GM23248 (cell line): ENCODE data around the gene COL9A1. TPM values are rescaled to one million over a fixed set of nuclear protein-coding genes. Genes with fewer than 3 reads are reported as not detected.

Experiments used
- DNase-seq: peaks from one replicate; pipeline ENCODE4 v3.0.0-alpha.2; 2015
- H2AFZ ChIP-seq: fragments of 200-600 bp; sonication (generic); 2 replicates; pipeline ENCODE4 v1.6.1; 2016; ENCODE audit warnings: antibody characterized with exemption
- H3F3A ChIP-seq: fragments of 200-600 bp; sonication (generic); 2 replicates; pipeline ENCODE4 v1.6.1; 2016; ENCODE audit warnings: mild to moderate bottlenecking, antibody characterized with exemption, mixed run types; ENCODE audit not compliant: insufficient read depth
- H3K27ac ChIP-seq: fragments of 200-600 bp; sonication (generic); 2 replicates; pipeline ENCODE4 v1.5.1; 2016; ENCODE audit warnings: mild to moderate bottlenecking
- H3K27me3 ChIP-seq: fragments of 200-600 bp; sonication (generic); replicated peaks from 2 replicates; pipeline ENCODE4 v1.6.1; 2016; ENCODE audit warnings: mild to moderate bottlenecking; ENCODE audit not compliant: insufficient read depth
- H3K36me3 ChIP-seq: fragments of 200-600 bp; sonication (generic); 2 replicates; pipeline ENCODE4 v1.6.1; 2016; ENCODE audit warnings: low read depth, mild to moderate bottlenecking
- H3K4me1 ChIP-seq: fragments of 200-600 bp; sonication (generic); 2 replicates; pipeline ENCODE4 v1.6.1; 2016; ENCODE audit warnings: mild to moderate bottlenecking; ENCODE audit not compliant: insufficient read depth
- H3K4me2 ChIP-seq: fragments of 200-600 bp; sonication (generic); one replicate; pipeline ENCODE4 v1.6.1; 2016; ENCODE audit warnings: mild to moderate bottlenecking; ENCODE audit not compliant: unreplicated experiment
- H3K4me3 ChIP-seq: fragments of 200-600 bp; sonication (generic); 2 replicates; pipeline ENCODE4 v1.5.1; 2016; ENCODE audit warnings: mild to moderate bottlenecking
- H3K79me2 ChIP-seq: fragments of 200-600 bp; sonication (generic); 2 replicates; pipeline ENCODE4 v1.6.1; 2016; ENCODE audit warnings: mild to moderate bottlenecking; ENCODE audit not compliant: insufficient read depth
- H3K9ac ChIP-seq: fragments of 200-600 bp; sonication (generic); 2 replicates; pipeline ENCODE4 v1.6.1; 2016; ENCODE audit warnings: mild to moderate bottlenecking
- H3K9me2 ChIP-seq: fragments of 200-600 bp; sonication (generic); 2 replicates; pipeline ENCODE4 v1.6.1; 2016; ENCODE audit warnings: mixed run types, mild to moderate bottlenecking, moderate library complexity; ENCODE audit not compliant: insufficient read depth
- H3K9me3 ChIP-seq: fragments of 200-600 bp; sonication (generic); one replicate; pipeline ENCODE4 v1.6.1; 2017; ENCODE audit warnings: low read depth
- H4K20me1 ChIP-seq: fragments of 200-600 bp; sonication (generic); 2 replicates; pipeline ENCODE4 v1.6.0; 2016; ENCODE audit not compliant: insufficient read depth
- EZH2 ChIP-seq: fragments of 200-600 bp; sonication (generic); IDR thresholded peaks from 2 replicates; pipeline ENCODE4 v1.6.1; 2018; ENCODE audit warnings: antibody characterized with exemption, mild to moderate bottlenecking; ENCODE audit not compliant: insufficient read depth, poor library complexity, severe bottlenecking
- EZH2phosphoT487 ChIP-seq: fragments of 200-600 bp; sonication (generic); IDR thresholded peaks from 2 replicates; pipeline ENCODE4 v1.6.1; 2018; ENCODE audit warnings: antibody characterized with exemption, moderate library complexity, mild to moderate bottlenecking, low read depth; ENCODE audit not compliant: insufficient read depth
- WGBS, 2 experiments: methylation state at CpG; one replicate each; pipeline ENCODE4 v1.1.6; 2015 to 2017; ENCODE audit warnings: low lambda C conversion rate in 2 of 2, low coverage in 1 of 2; ENCODE audit errors: missing lambda C conversion rate in 2 of 2; 5-methylcytosine and 5-hydroxymethylcytosine counted together
- in situ Hi-C: fragments of 300-500 bp; cut with MboI; formaldehyde crosslinking; loops from 2 replicates; pipeline ENCODE4 v1.15.0; 2020
- polyA plus RNA-seq: library from polyadenylated mRNA; unstranded; fragments of >200 nt; fragmentation: Nextera tagmentation; extraction: Ambion mirVana; gene quantifications from 2 replicates; pipeline ENCODE4 v1.2.1, GENCODE V29; 2016
- total RNA-seq: library from RNA; depleted of rRNA; stranded (reverse); fragments of >200 nt; shearing (Covaris generic); gene quantifications from 2 replicates; pipeline ENCODE4 v1.2.3, GENCODE V29; 2014

COL9A1 gene
- total and polyA plus RNA-seq, 2 experiments from 2014 or later = not detected

- no peaks in the 10 kb centered on the region for H3K79me2 ChIP-seq
These were observed 28.5 kb downstream of the COL9A1 start for GRCh38 chr6:70274338-70274737.

GRCh38 chr6:70272071-70272470 is 30.8 kb downstream of the COL9A1 start:
- DNase-seq = no peak
- WGBS, 2 experiments = 36 to 42% methylated on average over 2 of the region's 2 CpGs
- in situ Hi-C loops = no loop called here

More at GRCh38 chr6:70274338-70274737, 28.5 kb downstream of the COL9A1 start:
- no peaks in the 10 kb centered on the region for H4K20me1 ChIP-seq
- H3K9me2 ChIP-seq = no peaks in the 10 kb centered on the region
- DNase-seq = no peak
- no peak overlapping the region for H2AFZ ChIP-seq
- H3K27me3 ChIP-seq = 0 out of 2 replicates have a peak, but pooled peaks cover 2% of the 10 kb centered on the region
- no peak overlapping the region for H3K4me2 ChIP-seq
- TF ChIP-seq EZH2 (no peak), EZH2phosphoT487 (no peak)
- H3K4me3 ChIP-seq = no peak overlapping the region
- in situ Hi-C loops = no loop called here
- no peaks in the 10 kb centered on the region for H3F3A ChIP-seq
- no peaks in the 10 kb centered on the region for H3K36me3 ChIP-seq
- no peak overlapping the region for H3K9ac ChIP-seq
- 8 to 9% methylated on average over 4 of the region's 4 CpGs for WGBS, 2 experiments
- H3K27ac ChIP-seq = no peak overlapping the region
- no peaks in the 10 kb centered on the region for H3K9me3 ChIP-seq
- no peaks in the 10 kb centered on the region for H3K4me1 ChIP-seq

GRCh38 chr6:70270287-70271005 is 32.4 kb downstream of the COL9A1 start:
- Histone ChIP-seq H3K36me3 (no peaks in the 10 kb centered on the region), H3K9ac (no peak overlapping the region), H3F3A (no peaks in the 10 kb centered on the region), H3K9me2 (no peaks in the 10 kb centered on the region), H3K27me3 (no peaks in the 10 kb centered on the region), H3K27ac (no peak overlapping the region), H3K4me3 (no peak overlapping the region), H3K9me3 (no peaks in the 10 kb centered on the region), H2AFZ (no peak overlapping the region), H3K4me1 (no peaks in the 10 kb centered on the region), H4K20me1 (no peaks in the 10 kb centered on the region), H3K4me2 (no peak overlapping the region), H3K79me2 (no peaks in the 10 kb centered on the region)
- in situ Hi-C loops = no loop called here
- WGBS, 2 experiments = 11 to 17% methylated on average over 8 of the region's 8 CpGs
- no peak for DNase-seq
- TF ChIP-seq EZH2phosphoT487 = no peak
- TF ChIP-seq EZH2 = no peak

More at GRCh38 chr6:70272071-70272470, 30.8 kb downstream of the COL9A1 start:
- no peaks in the 10 kb centered on the region for H3K36me3 ChIP-seq
- no peak overlapping the region for H2AFZ ChIP-seq
- no peaks in the 10 kb centered on the region for H4K20me1 ChIP-seq
- 0 out of 2 replicates have a peak, but pooled peaks cover 2% of the 10 kb centered on the region for H3K27me3 ChIP-seq
- no peak overlapping the region for H3K27ac ChIP-seq
- H3K9ac ChIP-seq = no peak overlapping the region
- no peaks in the 10 kb centered on the region for H3K9me2 ChIP-seq
- no peaks in the 10 kb centered on the region for H3K79me2 ChIP-seq
- no peaks in the 10 kb centered on the region for H3K4me1 ChIP-seq
- H3F3A ChIP-seq = no peaks in the 10 kb centered on the region
- no peak for TF ChIP-seq EZH2phosphoT487
- TF ChIP-seq EZH2 = no peak
- H3K4me3 ChIP-seq = no peak overlapping the region
- no peak overlapping the region for H3K4me2 ChIP-seq
- H3K9me3 ChIP-seq = no peaks in the 10 kb centered on the region

GRCh38 chr6:70266142-70266541 is 36.7 kb downstream of the COL9A1 start:
- Histone ChIP-seq H3K4me1 (no peaks in the 10 kb centered on the region), H3K4me2 (no peak overlapping the region), H3F3A (no peaks in the 10 kb centered on the region), H3K9me3 (no peaks in the 10 kb centered on the region), H3K79me2 (no peaks in the 10 kb centered on the region), H2AFZ (no peak overlapping the region), H4K20me1 (no peaks in the 10 kb centered on the region), H3K9me2 (no peaks in the 10 kb centered on the region; the same call in 1 of the 2 replicates), H3K36me3 (no peaks in the 10 kb centered on the region), H3K27me3 (peaks cover 3% of the 10 kb centered on the region; the same call in 1 of the 2 replicates), H3K9ac (no peak overlapping the region), H3K4me3 (no peak overlapping the region), H3K27ac (no peak overlapping the region)
- DNase-seq = no peak
- in situ Hi-C loops = no loop called here
- TF ChIP-seq EZH2 (no peak), EZH2phosphoT487 (no peak)
- WGBS, 2 experiments = 9 to 24% methylated on average over 2 of the region's 2 CpGs
